ENCODE measurements around the gene NAAA. TPM values are rescaled to one million over a fixed set of nuclear protein-coding genes. Genes with fewer than 3 reads are reported as not detected.

Gene NAAA
- polyA plus RNA-seq, 2 of the 4 experiments (the other 2 are of a cell fraction): 23.7 to 31.8 TPM

DNA sequence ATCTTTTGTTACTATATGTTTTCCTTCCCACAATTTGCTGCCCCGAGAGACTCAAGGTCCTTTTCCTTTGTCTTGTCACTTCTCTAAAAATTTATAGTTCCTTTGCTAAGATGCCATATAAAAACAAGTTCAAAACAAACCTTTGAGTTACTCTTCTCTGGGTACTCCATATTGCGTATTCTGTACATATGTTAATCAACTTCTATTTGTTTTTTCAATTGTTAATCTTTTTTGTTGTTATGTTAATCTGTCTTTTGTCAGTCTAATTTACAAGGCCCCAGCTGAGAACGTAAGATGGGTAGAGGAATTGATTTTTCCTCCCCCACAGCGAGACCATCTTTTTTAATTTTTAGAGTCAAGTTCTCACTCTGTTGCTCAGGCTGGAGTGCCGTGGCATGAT lies 31.4 kb downstream of the NAAA start:
- WGBS (ENCODE audit: missing lambda C conversion rate): 90% methylated on average over 5 of the region's 5 CpGs
- ChIA-PET POLR2A (interaction anchor here (0.7 kb wide), 1 partner anchor 48 kb away, joined by 3 read pairs; no protein-coding TSS in a partner anchor), CTCF (interaction anchor here (0.8 to 2.0 kb wide), 2 partner anchors 12 to 14 kb away, joined by 3 to 6 read pairs; no protein-coding TSS in a partner anchor)
- H3K4me3 ChIP-seq: no peak overlapping the region
- no peak overlapping the region for H3K27ac ChIP-seq
- H3K4me1 ChIP-seq: no peaks in the 10 kb centered on the region
- no peak overlapping the region for H3K4me2 ChIP-seq
- TF ChIP-seq EHF (CRISPR knock-in tag; IDR thresholded peaks at IDR 0.05): no peak
- FAIRE-seq (no peak), ATAC-seq (no peak), DNase-seq (ENCODE audit: low read depth in 1 of 2, low spot score in 1 of 2) (no peak)
- no peaks in the 10 kb centered on the region for H3K9me3 ChIP-seq

DNA sequence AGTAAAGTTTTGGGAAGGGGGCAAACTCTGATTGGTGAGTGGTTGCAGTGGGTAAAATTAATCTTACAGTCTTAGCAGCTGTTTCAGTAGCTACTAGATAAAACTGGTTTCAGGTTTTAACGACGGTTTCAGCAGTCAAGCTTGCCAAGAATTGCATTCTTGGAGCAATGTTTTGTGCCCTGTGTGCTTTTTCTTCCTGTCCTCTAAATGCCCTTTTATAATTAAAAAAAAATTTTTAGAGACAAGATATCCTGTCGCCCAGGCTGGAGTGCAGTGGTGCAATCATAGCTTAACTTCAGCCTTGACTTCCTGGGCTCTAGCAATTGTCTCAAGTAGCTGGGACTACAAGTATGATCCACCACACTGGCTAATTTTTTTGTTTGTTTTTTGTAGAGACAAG lies 32.3 kb downstream of the NAAA start:
- ChIA-PET POLR2A (no interaction called here), CTCF (interaction anchor here (0.8 to 4.0 kb wide), 2 partner anchors 7 to 13 kb away, joined by 3 to 16 read pairs; no protein-coding TSS in a partner anchor)
- FAIRE-seq: no peak
- DNase-seq (ENCODE audit: low read depth in 1 of 2, low spot score in 1 of 2): no peak
- no peaks in the 10 kb centered on the region for H3K4me1 ChIP-seq
- no peak overlapping the region for H3K4me3 ChIP-seq
- ATAC-seq: no peak
- no peak overlapping the region for H3K27ac ChIP-seq
- no peaks in the 10 kb centered on the region for H3K9me3 ChIP-seq
- no peak for TF ChIP-seq ZSCAN20 (CRISPR knock-in tag; IDR thresholded peaks at IDR 0.05)
- TF ChIP-seq TFCP2L1 (CRISPR knock-in tag; IDR thresholded peaks at IDR 0.05): no peak
- TF ChIP-seq, protein P1, sequence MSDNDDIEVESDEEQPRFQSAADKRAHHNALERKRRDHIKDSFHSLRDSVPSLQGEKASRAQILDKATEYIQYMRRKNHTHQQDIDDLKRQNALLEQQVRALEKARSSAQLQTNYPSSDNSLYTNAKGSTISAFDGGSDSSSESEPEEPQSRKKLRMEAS (IDR thresholded peaks at IDR 0.05): no peak
- no peak for TF ChIP-seq HOXB13 (CRISPR knock-in tag; IDR thresholded peaks at IDR 0.05; ENCODE audit: low read depth)
- TF ChIP-seq HOXA7 (CRISPR knock-in tag; IDR thresholded peaks at IDR 0.05): no peak
- no peak for TF ChIP-seq EHMT2 (IDR thresholded peaks at IDR 0.05; ENCODE audit: low read depth)
- no peak for TF ChIP-seq ELK1 (IDR thresholded peaks at IDR 0.05; ENCODE audit: low read depth, low read length)
- no peak for TF ChIP-seq RARB (CRISPR knock-in tag; IDR thresholded peaks at IDR 0.05)
- TF ChIP-seq FOXS1 (CRISPR knock-in tag; IDR thresholded peaks at IDR 0.05): no peak
- no peak for TF ChIP-seq CHD2 (IDR thresholded peaks at IDR 0.05; ENCODE audit: low read length, partially characterized antibody)
- TF ChIP-seq ESRRA (IDR thresholded peaks at IDR 0.05; ENCODE audit: borderline replicate concordance, low read length): no peak
- no peak overlapping the region for H3K4me2 ChIP-seq
- WGBS (ENCODE audit: missing lambda C conversion rate): 47% methylated on average over 3 of the region's 3 CpGs

DNA sequence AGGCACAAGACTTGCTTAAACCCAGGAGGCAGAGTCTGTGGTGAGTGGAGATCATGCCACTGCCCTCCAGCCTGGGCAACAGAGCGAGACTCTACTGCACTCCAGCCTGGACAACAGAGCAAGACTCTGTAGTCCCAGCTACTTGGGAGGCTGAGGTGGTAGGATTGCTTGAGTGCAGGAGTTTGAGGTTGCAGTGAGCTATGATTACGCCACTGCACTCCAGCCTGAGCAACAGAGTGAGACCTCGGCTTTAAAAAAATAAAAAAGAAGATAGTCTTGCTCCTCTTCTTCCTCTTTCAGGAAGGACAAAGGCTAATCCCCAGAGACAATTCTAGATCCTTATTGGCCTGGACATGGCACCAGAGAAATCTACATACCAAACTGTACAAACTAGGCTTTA lies 32.8 kb downstream of the NAAA start:
- ChIA-PET POLR2A (no interaction called here), CTCF (interaction anchor here (0.7 to 4.0 kb wide), 3 partner anchors 8 to 21 kb away, joined by 3 to 16 read pairs (median 3); no protein-coding TSS in a partner anchor)
- ATAC-seq (no peak), FAIRE-seq (no peak), DNase-seq (ENCODE audit: low read depth in 1 of 2, low spot score in 1 of 2) (no peak)
- Histone ChIP-seq H3K27ac (no peak overlapping the region), H3K4me3 (no peak overlapping the region), H3K4me1 (no peaks in the 10 kb centered on the region), H3K9me3 (no peaks in the 10 kb centered on the region), H3K4me2 (no peak overlapping the region)
- no peak for TF ChIP-seq HES2 (IDR thresholded peaks at IDR 0.05)
- no peak for TF ChIP-seq CTCF (IDR thresholded peaks at IDR 0.05)
- TF ChIP-seq HOXB13 (CRISPR knock-in tag; IDR thresholded peaks at IDR 0.05; ENCODE audit: low read depth): no peak
- no peak for TF ChIP-seq JUNB (IDR thresholded peaks at IDR 0.05)
- no peak for TF ChIP-seq CHD2 (IDR thresholded peaks at IDR 0.05; ENCODE audit: low read length, partially characterized antibody)
- TF ChIP-seq MYC (IDR thresholded peaks at IDR 0.05; ENCODE audit: borderline replicate concordance, low read length): no peak
- TF ChIP-seq HOXB5 (CRISPR knock-in tag; IDR thresholded peaks at IDR 0.05): no peak
- TF ChIP-seq POLR2A (IDR thresholded peaks at IDR 0.05; ENCODE audit: low read length): no peak
- no peak for TF ChIP-seq KDM5A (IDR thresholded peaks at IDR 0.05)
- no peak for TF ChIP-seq RNF2 (IDR thresholded peaks at IDR 0.05; ENCODE audit: borderline replicate concordance, low read depth)
- no peak for TF ChIP-seq TFCP2L1 (CRISPR knock-in tag; IDR thresholded peaks at IDR 0.05)
- TF ChIP-seq REST (IDR thresholded peaks at IDR 0.05): no peak
- TF ChIP-seq BCL3 (IDR thresholded peaks at IDR 0.05): no peak
- TF ChIP-seq HOXA7 (CRISPR knock-in tag; IDR thresholded peaks at IDR 0.05): no peak
- 80% methylated on average over 3 of the region's 3 CpGs for WGBS (ENCODE audit: missing lambda C conversion rate)

All from A549 (cell line).